Measurements from ENCODE around the gene APOD.
"Not testable (repeated sequence)": the region's sequence is repeated elsewhere in the genome, so short reads cannot be mapped to it uniquely, and the experiment has no call there.

GRCh38 chr3:195620476-195620875, 36.7 kb upstream of the APOD start:
- not testable (repeated sequence) for TF ChIP-seq CTCF, POLR2A (IDR thresholded peaks at IDR 0.05)
